K562 treated with DMSO at 1 percent for 4 hours (cell line): ENCODE data around the gene NHSL1. TPM values are rescaled to one million over a fixed set of nuclear protein-coding genes. Genes with fewer than 3 reads are reported as not detected.

Experiments used
- total RNA-seq: library from RNA; unstranded; fragments of 300-600 nt; gene quantifications from 2 replicates; pipeline ENCODE4 v1.2.3, GENCODE V29; 2022; ENCODE audit not compliant: insufficient read depth

Gene NHSL1, protein sequence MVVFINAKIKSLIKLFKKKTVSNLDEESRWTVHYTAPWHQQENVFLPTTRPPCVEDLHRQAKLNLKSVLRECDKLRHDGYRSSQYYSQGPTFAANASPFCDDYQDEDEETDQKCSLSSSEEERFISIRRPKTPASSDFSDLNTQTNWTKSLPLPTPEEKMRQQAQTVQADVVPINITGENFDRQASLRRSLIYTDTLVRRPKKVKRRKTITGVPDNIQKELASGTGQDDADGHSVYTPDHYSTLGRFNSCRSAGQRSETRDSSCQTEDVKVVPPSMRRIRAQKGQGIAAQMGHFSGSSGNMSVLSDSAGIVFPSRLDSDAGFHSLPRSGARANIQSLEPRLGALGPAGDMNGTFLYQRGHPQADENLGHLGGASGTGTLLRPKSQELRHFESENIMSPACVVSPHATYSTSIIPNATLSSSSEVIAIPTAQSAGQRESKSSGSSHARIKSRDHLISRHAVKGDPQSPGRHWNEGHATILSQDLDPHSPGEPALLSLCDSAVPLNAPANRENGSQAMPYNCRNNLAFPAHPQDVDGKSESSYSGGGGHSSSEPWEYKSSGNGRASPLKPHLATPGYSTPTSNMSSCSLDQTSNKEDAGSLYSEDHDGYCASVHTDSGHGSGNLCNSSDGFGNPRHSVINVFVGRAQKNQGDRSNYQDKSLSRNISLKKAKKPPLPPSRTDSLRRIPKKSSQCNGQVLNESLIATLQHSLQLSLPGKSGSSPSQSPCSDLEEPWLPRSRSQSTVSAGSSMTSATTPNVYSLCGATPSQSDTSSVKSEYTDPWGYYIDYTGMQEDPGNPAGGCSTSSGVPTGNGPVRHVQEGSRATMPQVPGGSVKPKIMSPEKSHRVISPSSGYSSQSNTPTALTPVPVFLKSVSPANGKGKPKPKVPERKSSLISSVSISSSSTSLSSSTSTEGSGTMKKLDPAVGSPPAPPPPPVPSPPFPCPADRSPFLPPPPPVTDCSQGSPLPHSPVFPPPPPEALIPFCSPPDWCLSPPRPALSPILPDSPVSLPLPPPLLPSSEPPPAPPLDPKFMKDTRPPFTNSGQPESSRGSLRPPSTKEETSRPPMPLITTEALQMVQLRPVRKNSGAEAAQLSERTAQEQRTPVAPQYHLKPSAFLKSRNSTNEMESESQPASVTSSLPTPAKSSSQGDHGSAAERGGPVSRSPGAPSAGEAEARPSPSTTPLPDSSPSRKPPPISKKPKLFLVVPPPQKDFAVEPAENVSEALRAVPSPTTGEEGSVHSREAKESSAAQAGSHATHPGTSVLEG (N-terminal part only)
- total RNA-seq, result 0.57 TPM in 1 of 2 replicates, not detected in the other

DNA sequence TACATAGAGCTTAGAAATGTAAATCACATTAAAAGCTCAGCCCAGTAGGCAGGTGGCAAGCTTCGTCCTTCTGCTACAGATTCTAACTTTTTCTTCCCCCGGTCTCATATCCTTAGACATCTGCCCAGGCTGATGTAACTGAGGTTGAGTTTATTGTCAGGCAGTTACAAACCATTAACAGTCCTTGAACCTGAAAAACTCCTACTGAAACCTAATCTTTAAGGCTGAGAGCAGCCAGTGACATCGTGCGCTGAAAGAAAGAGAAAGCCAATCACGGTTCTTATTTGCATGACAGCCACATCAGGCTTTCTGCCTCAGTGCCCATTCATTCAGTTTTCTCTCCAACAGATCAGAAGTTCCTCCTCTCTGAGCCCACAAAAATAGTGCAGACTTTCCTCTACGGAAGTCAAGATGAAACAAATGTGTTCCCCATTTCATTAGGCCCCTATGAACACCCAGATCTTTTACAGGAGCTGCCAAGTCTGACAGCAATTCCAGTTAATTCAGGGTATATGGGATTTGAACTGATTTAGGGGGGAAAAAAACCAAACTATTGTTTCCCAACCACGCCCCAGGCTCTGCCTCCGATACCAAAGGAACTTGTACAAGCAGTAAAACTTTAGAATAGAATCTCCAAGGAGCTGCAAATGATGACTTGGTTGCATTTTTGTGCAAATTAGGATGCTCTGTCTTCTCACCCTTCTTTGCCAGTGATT, at the start of gene NHSL1:
Gene NHSL1, minus strand, starts transcription at position 192 of the 716 bp plus-strand sequence. CDS start 204 bp downstream, outside the sequence.

DNA sequence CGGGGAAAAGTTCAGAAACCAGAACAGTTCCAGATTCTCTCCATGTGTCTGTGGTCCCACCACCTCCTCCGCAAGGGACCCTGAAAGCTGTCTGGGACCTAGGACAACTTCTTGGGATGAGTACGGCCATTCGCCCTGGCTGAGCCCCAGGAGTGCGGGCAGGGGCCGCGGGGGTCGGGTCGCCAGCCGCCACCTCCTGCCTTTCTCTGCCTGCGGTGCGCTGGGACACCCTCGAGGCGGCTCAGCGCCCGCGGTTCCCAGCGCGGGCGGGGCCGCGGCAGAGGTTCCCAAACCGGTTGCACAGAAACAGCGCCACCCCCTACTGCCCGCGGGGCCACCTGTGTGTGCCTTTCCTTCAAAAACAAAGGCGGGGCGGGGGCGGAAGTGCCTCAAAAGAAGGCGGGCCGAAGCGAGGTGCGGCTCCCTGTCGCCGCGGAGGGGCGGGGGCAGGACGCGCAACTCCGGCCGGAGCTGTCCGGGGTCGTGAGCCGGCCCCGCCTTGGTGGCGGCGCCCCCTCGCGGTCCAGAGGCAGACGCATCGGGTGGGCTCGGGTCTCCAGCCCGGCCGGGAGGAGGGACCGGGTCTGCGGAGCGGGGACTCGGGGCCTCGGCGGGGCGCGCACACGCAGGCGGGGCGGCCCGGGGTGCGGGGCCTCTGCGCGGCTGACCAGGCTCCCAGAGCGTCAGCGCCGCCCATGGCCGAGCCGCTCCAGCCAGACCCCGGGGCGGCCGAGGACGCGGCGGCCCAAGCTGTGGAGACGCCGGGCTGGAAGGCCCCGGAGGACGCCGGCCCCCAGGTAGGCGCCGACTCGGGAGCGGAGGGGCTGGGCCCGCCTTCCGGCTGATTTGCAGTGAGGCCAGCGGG, 95.3 kb downstream of the NHSL1 start, which contains the start of gene HEBP2:
Gene HEBP2, plus strand, starts transcription at position 423 of the 865 bp plus-strand sequence. Its CDS starts 273 bp downstream, at position 696.

DNA sequence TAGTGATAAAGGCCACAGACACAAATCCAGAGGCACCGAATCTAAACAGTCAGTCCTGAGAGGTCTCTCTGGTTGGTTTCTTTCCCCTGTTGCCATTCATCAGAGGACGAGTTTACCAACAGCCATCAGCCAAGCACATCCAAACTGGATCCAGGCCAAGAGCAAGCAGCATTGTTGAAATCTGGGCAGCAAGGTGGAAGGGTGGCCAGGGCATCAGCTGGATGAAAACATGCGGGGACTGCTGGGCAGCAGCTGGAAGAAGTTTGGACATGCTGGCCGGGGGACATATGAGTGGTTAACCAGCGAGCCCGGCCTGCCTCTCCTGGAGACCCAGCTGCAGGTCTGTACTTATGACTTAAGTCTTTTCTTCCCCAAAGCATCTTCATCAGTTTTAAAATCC, 121.5 kb downstream of the NHSL1 start, which contains the start of gene SMIM28:
Gene SMIM28, plus strand, starts transcription at position 62 of the 400 bp plus-strand sequence. Its CDS starts 168 bp downstream, at position 230.

Other genes with a start within 250 kb of the NHSL1 start
- gene SMIM28, start 121.6 kb downstream of the NHSL1 start, total RNA-seq, result not detected in 2 replicates
- gene HEBP2, start 95.3 kb downstream of the NHSL1 start, total RNA-seq, result 29.6 and 43.2 TPM in 2 replicates